ENCODE measurements around the gene ARHGEF19. TPM values are rescaled to one million over a fixed set of nuclear protein-coding genes. Genes with fewer than 3 reads are reported as not detected.

Gene ARHGEF19
- total RNA-seq, 4 donors from 2014 or later, result 1.1 to 16.0 (median 3.3) TPM

- TF ChIP-seq CTCF (IDR thresholded peaks at IDR 0.05; ENCODE audit: low read depth), result no peak
Measured at GRCh38 chr1:16196874-16197273, 15.6 kb downstream of the ARHGEF19 start.

GRCh38 chr1:16195518-16195905, 16.9 kb downstream of the ARHGEF19 start:
- no peak for TF ChIP-seq CTCF (IDR thresholded peaks at IDR 0.05; ENCODE audit: low read depth)

GRCh38 chr1:16191916-16192546, 20.4 kb downstream of the ARHGEF19 start:
- no peak for TF ChIP-seq CTCF (IDR thresholded peaks at IDR 0.05; ENCODE audit: low read depth)

GRCh38 chr1:16191309-16191708, 21.1 kb downstream of the ARHGEF19 start:
- no peak for TF ChIP-seq CTCF (IDR thresholded peaks at IDR 0.05; ENCODE audit: low read depth)

- no peak for TF ChIP-seq CTCF (IDR thresholded peaks at IDR 0.05; ENCODE audit: low read depth)
Measured at GRCh38 chr1:16189921-16190621, 22.4 kb downstream of the ARHGEF19 start.

- no peak for TF ChIP-seq CTCF (IDR thresholded peaks at IDR 0.05; ENCODE audit: low read depth)
Measured at GRCh38 chr1:16189003-16189402, 23.4 kb downstream of the ARHGEF19 start.

- TF ChIP-seq CTCF (IDR thresholded peaks at IDR 0.05; ENCODE audit: low read depth), result no peak
Measured at GRCh38 chr1:16187748-16188401, 24.6 kb downstream of the ARHGEF19 start.
